GM20431 (cell line): ENCODE results near the gene TPRA1.

Experiments used
- in situ Hi-C: fragments of 300-500 bp; cut with MseI, MboI; formaldehyde crosslinking; loops from one replicate; pipeline ENCODE4 v1.15.0; 2020; ENCODE audit warnings: low sequenced_read_pairs; ENCODE audit not compliant: unreplicated experiment

Gene TPRA1

GRCh38 chr3:127524296-127524896 is 66.1 kb downstream of the TPRA1 start:
- in situ Hi-C loops = no loop called here
